WTC11 (cell line): Measurements from ENCODE around the gene HOMER2. TPM values are rescaled to one million over a fixed set of nuclear protein-coding genes. Genes with fewer than 3 reads are reported as not detected.

Experiments used
- ATAC-seq: fragments of 200-7000 bp; cut with Tn5 transposase; 2 replicates; pipeline ENCODE4 v1.10.0; 2021; ENCODE audit warnings: mild to moderate bottlenecking, moderate library complexity
- CTCF ChIA-PET: fragments of 300-600 bp; sonication (Branson Sonifier 250); formaldehyde crosslinking; loops from one replicate; lab custom pipeline; 2021; ENCODE audit warnings: antibody characterized with exemption; lab: Charles Lee
- POLR2A ChIA-PET: fragments of 350-600 bp; sonication (Branson Sonifier 250); formaldehyde crosslinking; loops from one replicate; lab custom pipeline; 2021; ENCODE audit warnings: antibody characterized with exemption; lab: Charles Lee
- DNase-seq: peaks from one replicate; pipeline ENCODE4 v3.0.0; 2021; ENCODE audit warnings: low spot score
- H3K27ac Mint-ChIP-seq: 2 replicates; pipeline ENCODE4 v1.8.0; 2021; ENCODE audit warnings: mixed read lengths
- H3K27me3 Mint-ChIP-seq: 2 replicates; pipeline ENCODE4 v1.8.0; 2021; ENCODE audit warnings: low read depth, mild to moderate bottlenecking, moderate library complexity, mixed read lengths
- H3K36me3 Mint-ChIP-seq: 2 replicates; pipeline ENCODE4 v1.8.0; 2021; ENCODE audit warnings: mixed read lengths
- H3K4me1 Mint-ChIP-seq: 2 replicates; pipeline ENCODE4 v1.8.0; 2022; ENCODE audit warnings: mixed read lengths
- H3K4me3 Mint-ChIP-seq: 2 replicates; pipeline ENCODE4 v1.8.0; 2021; ENCODE audit warnings: mild to moderate bottlenecking, moderate library complexity, mixed read lengths
- H3K9me3 Mint-ChIP-seq: 2 replicates; pipeline ENCODE4 v1.8.0; 2021; ENCODE audit warnings: mixed read lengths
- ATF1 ChIP-seq: sonication (generic); formaldehyde crosslinking; IDR thresholded peaks from 2 replicates; pipeline ENCODE4 v1.8.1; 2023; ENCODE audit warnings: mild to moderate bottlenecking, moderate library complexity, missing genetic modification reagents
- CBFB ChIP-seq: sonication (generic); formaldehyde crosslinking; IDR thresholded peaks from 2 replicates; pipeline ENCODE4 v1.8.1; 2022; ENCODE audit warnings: mild to moderate bottlenecking, low read depth, missing genetic modification reagents
- CREB1 ChIP-seq: sonication (generic); formaldehyde crosslinking; IDR thresholded peaks from 2 replicates; pipeline ENCODE4 v1.8.0; 2023; ENCODE audit warnings: mild to moderate bottlenecking, missing genetic modification reagents
- CREM ChIP-seq: sonication (generic); formaldehyde crosslinking; IDR thresholded peaks from 2 replicates; pipeline ENCODE4 v1.8.1; 2022; ENCODE audit warnings: mild to moderate bottlenecking, missing genetic modification reagents, moderate library complexity
- FOXJ3 ChIP-seq: sonication (generic); formaldehyde crosslinking; IDR thresholded peaks from 2 replicates; pipeline ENCODE4 v1.9.0; 2021; ENCODE audit warnings: missing genetic modification reagents, mild to moderate bottlenecking, borderline replicate concordance
- FOXP1 ChIP-seq: sonication (generic); formaldehyde crosslinking; IDR thresholded peaks from 2 replicates; pipeline ENCODE4 v1.8.0; 2022; ENCODE audit warnings: missing genetic modification reagents, mild to moderate bottlenecking, moderate library complexity, borderline replicate concordance
- FOXP4 ChIP-seq: sonication (generic); formaldehyde crosslinking; IDR thresholded peaks from 2 replicates; pipeline ENCODE4 v1.8.0; 2022; ENCODE audit warnings: mild to moderate bottlenecking, missing genetic modification reagents
- PRDM15 ChIP-seq: sonication (generic); formaldehyde crosslinking; IDR thresholded peaks from 2 replicates; pipeline ENCODE4 v1.8.0; 2022; ENCODE audit warnings: missing genetic modification reagents
- RELA ChIP-seq: sonication (generic); formaldehyde crosslinking; IDR thresholded peaks from 2 replicates; pipeline ENCODE4 v1.8.1; 2022; ENCODE audit warnings: missing genetic modification reagents, mild to moderate bottlenecking, borderline replicate concordance
- SMAD4 ChIP-seq: sonication (generic); formaldehyde crosslinking; IDR thresholded peaks from 2 replicates; pipeline ENCODE4 v1.8.0; 2022; ENCODE audit warnings: mild to moderate bottlenecking, missing genetic modification reagents
- TCF7 ChIP-seq: sonication (generic); formaldehyde crosslinking; IDR thresholded peaks from 2 replicates; pipeline ENCODE4 v1.8.0; 2022; ENCODE audit warnings: mild to moderate bottlenecking, low read depth, missing genetic modification reagents, moderate library complexity
- USF1 ChIP-seq: sonication (generic); formaldehyde crosslinking; IDR thresholded peaks from 2 replicates; pipeline ENCODE4 v1.8.0; 2022; ENCODE audit warnings: mild to moderate bottlenecking, missing genetic modification reagents
- ZMAT4 ChIP-seq: fragments of 250-450 bp; sonication (Bioruptor Pico); IDR thresholded peaks from 2 replicates; pipeline ENCODE4 v1.9.0; 2021; ENCODE audit warnings: mild to moderate bottlenecking
- ZNF219 ChIP-seq: sonication (generic); formaldehyde crosslinking; IDR thresholded peaks from 2 replicates; pipeline ENCODE4 v1.8.0; 2023; ENCODE audit warnings: missing genetic modification reagents, mild to moderate bottlenecking, borderline replicate concordance
- ZNF396 ChIP-seq: fragments of 250-450 bp; sonication (Bioruptor Pico); IDR thresholded peaks from 2 replicates; pipeline ENCODE4 v1.8.0; 2021; ENCODE audit warnings: mild to moderate bottlenecking, moderate library complexity, borderline replicate concordance
- ZNF532 ChIP-seq: fragments of 250-450 bp; sonication (Bioruptor Pico); IDR thresholded peaks from 2 replicates; pipeline ENCODE4 v1.9.0; 2021; ENCODE audit warnings: mild to moderate bottlenecking, borderline replicate concordance
- total RNA-seq: library from RNA; stranded (reverse); gene quantifications from 3 replicates; pipeline ENCODE4 v1.2.3, GENCODE V29; 2021
- TF ChIP-seq, protein P1 (sequence below): sonication (generic); formaldehyde crosslinking; IDR thresholded peaks from 2 replicates; pipeline ENCODE4 v1.8.1; 2023; ENCODE audit warnings: mild to moderate bottlenecking, missing genetic modification reagents, moderate library complexity
- TF ChIP-seq, protein P2 (sequence below): sonication (generic); formaldehyde crosslinking; conservative IDR thresholded peaks from 2 replicates; pipeline ENCODE4 v1.8.1; 2022; ENCODE audit warnings: mild to moderate bottlenecking, missing genetic modification reagents
- TF ChIP-seq, protein P3 (sequence below): fragments of 250-450 bp; sonication (Bioruptor Pico); IDR thresholded peaks from 2 replicates; pipeline ENCODE4 v1.9.0; 2021; ENCODE audit warnings: mild to moderate bottlenecking
- TF ChIP-seq, protein P4 (sequence below): sonication (generic); formaldehyde crosslinking; IDR thresholded peaks from 2 replicates; pipeline ENCODE4 v1.8.1; 2022; ENCODE audit warnings: low read depth, missing genetic modification reagents, borderline replicate concordance

Gene HOMER2
- total RNA-seq, 1 experiment from 2014 or later: 17.4 TPM

- H3K4me3 Mint-ChIP-seq: no peak overlapping the region
- H3K9me3 Mint-ChIP-seq: no peaks in the 10 kb centered on the region
- POLR2A ChIA-PET: no interaction called here
- H3K27me3 Mint-ChIP-seq: no peaks in the 10 kb centered on the region
- DNase-seq: no peak
- H3K27ac Mint-ChIP-seq: no peak overlapping the region
- peaks cover 15% of the 10 kb centered on the region for H3K4me1 Mint-ChIP-seq
- H3K36me3 Mint-ChIP-seq: no peaks in the 10 kb centered on the region
- CTCF ChIA-PET: interaction anchor here (1.3 to 1.8 kb wide), 2 partner anchors 16 to 268 kb away, joined by 3 to 4 read pairs; no protein-coding TSS in a partner anchor
- no peak for ATAC-seq
- TF ChIP-seq ZNF532 (CRISPR knock-in tag) (no peak), RELA (CRISPR knock-in tag) (no peak), PRDM15 (CRISPR knock-in tag) (no peak), USF1 (CRISPR knock-in tag) (no peak), ATF1 (no peak), ZMAT4 (CRISPR knock-in tag) (no peak), SMAD4 (CRISPR knock-in tag) (no peak), TCF7 (CRISPR knock-in tag) (no peak), ZNF396 (CRISPR knock-in tag) (no peak), FOXP4 (CRISPR knock-in tag) (no peak), FOXJ3 (CRISPR knock-in tag) (no peak), CREM (CRISPR knock-in tag) (no peak), CBFB (no peak), FOXP1 (CRISPR knock-in tag) (no peak), ZNF219 (CRISPR knock-in tag) (no peak), CREB1 (CRISPR knock-in tag) (no peak)
- TF ChIP-seq, protein P1, sequence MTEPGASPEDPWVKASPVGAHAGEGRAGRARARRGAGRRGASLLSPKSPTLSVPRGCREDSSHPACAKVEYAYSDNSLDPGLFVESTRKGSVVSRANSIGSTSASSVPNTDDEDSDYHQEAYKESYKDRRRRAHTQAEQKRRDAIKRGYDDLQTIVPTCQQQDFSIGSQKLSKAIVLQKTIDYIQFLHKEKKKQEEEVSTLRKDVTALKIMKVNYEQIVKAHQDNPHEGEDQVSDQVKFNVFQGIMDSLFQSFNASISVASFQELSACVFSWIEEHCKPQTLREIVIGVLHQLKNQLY (CRISPR knock-in tag): no peak
- TF ChIP-seq, protein P2, sequence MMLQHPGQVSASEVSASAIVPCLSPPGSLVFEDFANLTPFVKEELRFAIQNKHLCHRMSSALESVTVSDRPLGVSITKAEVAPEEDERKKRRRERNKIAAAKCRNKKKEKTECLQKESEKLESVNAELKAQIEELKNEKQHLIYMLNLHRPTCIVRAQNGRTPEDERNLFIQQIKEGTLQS: no peak
- TF ChIP-seq, protein P3, sequence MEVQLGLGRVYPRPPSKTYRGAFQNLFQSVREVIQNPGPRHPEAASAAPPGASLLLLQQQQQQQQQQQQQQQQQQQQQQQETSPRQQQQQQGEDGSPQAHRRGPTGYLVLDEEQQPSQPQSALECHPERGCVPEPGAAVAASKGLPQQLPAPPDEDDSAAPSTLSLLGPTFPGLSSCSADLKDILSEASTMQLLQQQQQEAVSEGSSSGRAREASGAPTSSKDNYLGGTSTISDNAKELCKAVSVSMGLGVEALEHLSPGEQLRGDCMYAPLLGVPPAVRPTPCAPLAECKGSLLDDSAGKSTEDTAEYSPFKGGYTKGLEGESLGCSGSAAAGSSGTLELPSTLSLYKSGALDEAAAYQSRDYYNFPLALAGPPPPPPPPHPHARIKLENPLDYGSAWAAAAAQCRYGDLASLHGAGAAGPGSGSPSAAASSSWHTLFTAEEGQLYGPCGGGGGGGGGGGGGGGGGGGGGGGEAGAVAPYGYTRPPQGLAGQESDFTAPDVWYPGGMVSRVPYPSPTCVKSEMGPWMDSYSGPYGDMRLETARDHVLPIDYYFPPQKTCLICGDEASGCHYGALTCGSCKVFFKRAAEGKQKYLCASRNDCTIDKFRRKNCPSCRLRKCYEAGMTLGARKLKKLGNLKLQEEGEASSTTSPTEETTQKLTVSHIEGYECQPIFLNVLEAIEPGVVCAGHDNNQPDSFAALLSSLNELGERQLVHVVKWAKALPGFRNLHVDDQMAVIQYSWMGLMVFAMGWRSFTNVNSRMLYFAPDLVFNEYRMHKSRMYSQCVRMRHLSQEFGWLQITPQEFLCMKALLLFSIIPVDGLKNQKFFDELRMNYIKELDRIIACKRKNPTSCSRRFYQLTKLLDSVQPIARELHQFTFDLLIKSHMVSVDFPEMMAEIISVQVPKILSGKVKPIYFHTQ (CRISPR knock-in tag): no peak
- TF ChIP-seq, protein P4, sequence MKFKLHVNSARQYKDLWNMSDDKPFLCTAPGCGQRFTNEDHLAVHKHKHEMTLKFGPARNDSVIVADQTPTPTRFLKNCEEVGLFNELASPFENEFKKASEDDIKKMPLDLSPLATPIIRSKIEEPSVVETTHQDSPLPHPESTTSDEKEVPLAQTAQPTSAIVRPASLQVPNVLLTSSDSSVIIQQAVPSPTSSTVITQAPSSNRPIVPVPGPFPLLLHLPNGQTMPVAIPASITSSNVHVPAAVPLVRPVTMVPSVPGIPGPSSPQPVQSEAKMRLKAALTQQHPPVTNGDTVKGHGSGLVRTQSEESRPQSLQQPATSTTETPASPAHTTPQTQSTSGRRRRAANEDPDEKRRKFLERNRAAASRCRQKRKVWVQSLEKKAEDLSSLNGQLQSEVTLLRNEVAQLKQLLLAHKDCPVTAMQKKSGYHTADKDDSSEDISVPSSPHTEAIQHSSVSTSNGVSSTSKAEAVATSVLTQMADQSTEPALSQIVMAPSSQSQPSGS (CRISPR knock-in tag): no peak
These were observed 101.8 kb downstream of the HOMER2 start for GRCh38 chr15:82850731-82851130.
